Mucosa of descending colon (tissue), 3 donors: ENCODE data around the gene R3HDM2. TPM values are rescaled to one million over a fixed set of nuclear protein-coding genes. Genes with fewer than 3 reads are reported as not detected.
A peak's percentile ranks its signal among the peaks of the same experiment; 100 is the strongest.

Experiments used
- ATAC-seq: fragments of 200-7000 bp; cut with Tn5 transposase; one replicate; pipeline ENCODE4 v1.9.1; 2020; ENCODE audit warnings: mild to moderate bottlenecking, moderate library complexity
- DNase-seq, 3 donors: peaks; one replicate each; pipeline ENCODE4 v3.0.0-alpha.2; 2020
- H3K36me3 ChIP-seq: fragments of 200-600 bp; one replicate; pipeline ENCODE4 v1.8.0; 2021; ENCODE audit warnings: low read depth, mild to moderate bottlenecking
- H3K4me1 ChIP-seq: fragments of 200-600 bp; one replicate; pipeline ENCODE4 v1.8.0; 2021; ENCODE audit warnings: low read depth, mild to moderate bottlenecking
- H3K4me3 ChIP-seq: fragments of 200-600 bp; one replicate; pipeline ENCODE4 v1.8.0; 2021; ENCODE audit warnings: mild to moderate bottlenecking
- H3K9me3 ChIP-seq: fragments of 200-600 bp; one replicate; pipeline ENCODE4 v1.8.0; 2021; ENCODE audit warnings: mild to moderate bottlenecking
- CTCF ChIP-seq: fragments of 200-600 bp; IDR thresholded peaks from one replicate; pipeline ENCODE4 v1.8.0; 2022; ENCODE audit warnings: antibody characterized with exemption, mild to moderate bottlenecking
- intact Hi-C, 2 donors: fragments of 100-400 bp; cut with DNase I in 1 of 2; cut with micrococcal nuclease in 1 of 2; formaldehyde crosslinking; loops; one replicate each; pipeline versions ENCODE4 v1.11.0 to v1.11.1; 2022; cut with DNase I, micrococcal nuclease
- total RNA-seq, 3 donors: library from RNA; stranded (reverse); fragmentation: NEBNext Ultra II Directional in 2 of 3; extraction: Animal tissue kit (Norgen Biotek cat#: 25700) in 2 of 3; gene quantifications; one replicate each; pipeline versions ENCODE4 v1.2.1 to v1.2.4, GENCODE V29; 2021 to 2023
- donor health status: DM: no; HTN: no; CAD: no; lungs with moderate emphysema.
- donor health status: DM: no; HTN: no; CAD: no.
- donor health status: DM: no; HTN: yes; CAD: no.

Gene R3HDM2
- total RNA-seq, 3 donors from 2014 or later: 43.9 to 80.8 (median 80.6) TPM

GRCh38 chr12:57461276-57461916, 30.6 kb upstream of the R3HDM2 start:
- H3K36me3 ChIP-seq: no peaks in the 10 kb centered on the region
- ATAC-seq (peak; percentile 13), DNase-seq (peak; percentile 67 to 81 (median 76))
- H3K4me1 ChIP-seq: peaks cover 27% of the 10 kb centered on the region
- H3K4me3 ChIP-seq: peak overlapping the region; percentile 5
- no peaks in the 10 kb centered on the region for H3K9me3 ChIP-seq
- no peak for TF ChIP-seq CTCF
- intact Hi-C loops: no loop called here

GRCh38 chr12:57460841-57461275, 30.0 kb upstream of the R3HDM2 start:
- H3K4me3 ChIP-seq: no peak overlapping the region
- H3K9me3 ChIP-seq: no peaks in the 10 kb centered on the region
- ATAC-seq: no peak
- TF ChIP-seq CTCF: no peak
- intact Hi-C loops: no loop called here
- H3K36me3 ChIP-seq: no peaks in the 10 kb centered on the region
- H3K4me1 ChIP-seq: peaks cover 27% of the 10 kb centered on the region
- peak in 1 of 3 donors; percentile 73 for DNase-seq

- no peak for ATAC-seq
- no peak overlapping the region for H3K4me3 ChIP-seq
- peak in 1 of 3 donors; percentile 34 for DNase-seq
- H3K9me3 ChIP-seq: no peaks in the 10 kb centered on the region
- no peak for TF ChIP-seq CTCF
- no peaks in the 10 kb centered on the region for H3K36me3 ChIP-seq
- H3K4me1 ChIP-seq: peaks cover 27% of the 10 kb centered on the region
- intact Hi-C loops: no loop called here
Observed at GRCh38 chr12:57460468-57460784, 29.6 kb upstream of the R3HDM2 start.

GRCh38 chr12:57459750-57460467, 29.1 kb upstream of the R3HDM2 start, which contains the start of gene GLI1:
TSS of gene GLI1 (plus strand) at chr12:57459785. CDS start at chr12:57463692, 3,907 bp downstream.
- H3K4me3 ChIP-seq: peak within 1 kb of the TSS; percentile 22
- TF ChIP-seq CTCF: no peak
- H3K4me1 ChIP-seq: peaks cover 27% of the 10 kb centered on the region
- ATAC-seq: no peak
- no peaks in the 10 kb centered on the region for H3K36me3 ChIP-seq
- peak in 2 of 3 donors; percentile 47 to 59 for DNase-seq
- no peaks in the 10 kb centered on the region for H3K9me3 ChIP-seq
- intact Hi-C loops: loop anchor here (10.0 kb wide), 3 partner anchors 155 to 195 kb away; no protein-coding TSS in a partner anchor

- intact Hi-C loops: loop anchor here (10.0 kb wide), 3 partner anchors 154 to 194 kb away; no protein-coding TSS in a partner anchor
Observed at GRCh38 chr12:57459055-57459749, 28.4 kb upstream of the R3HDM2 start.

More at GRCh38 chr12:57459055-57459749, 28.4 kb upstream of the R3HDM2 start:
- no peaks in the 10 kb centered on the region for H3K36me3 ChIP-seq
- H3K4me3 ChIP-seq: peak overlapping the region; percentile 22
- TF ChIP-seq CTCF: peak; percentile 94
- DNase-seq (peak; percentile 93 to 96 (median 95)), ATAC-seq (peak; percentile 80)
- H3K4me1 ChIP-seq: peaks cover 27% of the 10 kb centered on the region
- H3K9me3 ChIP-seq: no peaks in the 10 kb centered on the region
